Umbilical cord (tissue), 1 donor: ENCODE measurements around the gene OR6V1. TPM values are rescaled to one million over a fixed set of nuclear protein-coding genes. Genes with fewer than 3 reads are reported as not detected.

Experiments used
- total RNA-seq: library from RNA; depleted of rRNA; stranded (reverse); fragments of >200 nt; gene quantifications from one replicate; pipeline ENCODE4 v1.2.3, GENCODE V29; 2014; ENCODE audit warnings: low replicate concordance; ENCODE audit not compliant: insufficient read depth

The OR6V1 gene
- total RNA-seq, 1 donor from 2014 or later: 1.7 TPM

Other genes with a start within 250 kb of the OR6V1 start
- 4.3 TPM for gene EPHB6, start 197.3 kb upstream of the OR6V1 start, total RNA-seq
- 2.6 TPM for gene TRPV6, start 166.6 kb upstream of the OR6V1 start, total RNA-seq
- 2.9 TPM for gene TRPV5, start 118.6 kb upstream of the OR6V1 start, total RNA-seq
- gene LLCFC1, start 112.9 kb upstream of the OR6V1 start, total RNA-seq: not detected
- not detected for gene KEL, start 90.0 kb upstream of the OR6V1 start, total RNA-seq
- gene OR9A2, start 25.2 kb upstream of the OR6V1 start, total RNA-seq: not detected
- gene PIP, start 79.7 kb downstream of the OR6V1 start, total RNA-seq: not detected
- 8.2 TPM for gene TAS2R39, start 131.1 kb downstream of the OR6V1 start, total RNA-seq
- gene TAS2R40, start 169.7 kb downstream of the OR6V1 start, total RNA-seq: 0.72 TPM
- gene GSTK1, start 211.1 kb downstream of the OR6V1 start, total RNA-seq: 29.9 TPM
- gene TMEM139, start 232.6 kb downstream of the OR6V1 start, total RNA-seq: 0.72 TPM
- 9.1 TPM for gene CASP2, start 236.0 kb downstream of the OR6V1 start, total RNA-seq